HG03571 (cell line): ENCODE data around the gene FGGY.
"Not testable (repeated sequence)": the region's sequence is repeated elsewhere in the genome, so short reads cannot be mapped to it uniquely, and the experiment has no call there.

Experiments used
- ATAC-seq: cut with Tn5 transposase; IDR thresholded peaks from one replicate; pipeline ENCODE4 v1.9.1; 2021; ENCODE audit not compliant: unreplicated experiment

Gene FGGY

DNA sequence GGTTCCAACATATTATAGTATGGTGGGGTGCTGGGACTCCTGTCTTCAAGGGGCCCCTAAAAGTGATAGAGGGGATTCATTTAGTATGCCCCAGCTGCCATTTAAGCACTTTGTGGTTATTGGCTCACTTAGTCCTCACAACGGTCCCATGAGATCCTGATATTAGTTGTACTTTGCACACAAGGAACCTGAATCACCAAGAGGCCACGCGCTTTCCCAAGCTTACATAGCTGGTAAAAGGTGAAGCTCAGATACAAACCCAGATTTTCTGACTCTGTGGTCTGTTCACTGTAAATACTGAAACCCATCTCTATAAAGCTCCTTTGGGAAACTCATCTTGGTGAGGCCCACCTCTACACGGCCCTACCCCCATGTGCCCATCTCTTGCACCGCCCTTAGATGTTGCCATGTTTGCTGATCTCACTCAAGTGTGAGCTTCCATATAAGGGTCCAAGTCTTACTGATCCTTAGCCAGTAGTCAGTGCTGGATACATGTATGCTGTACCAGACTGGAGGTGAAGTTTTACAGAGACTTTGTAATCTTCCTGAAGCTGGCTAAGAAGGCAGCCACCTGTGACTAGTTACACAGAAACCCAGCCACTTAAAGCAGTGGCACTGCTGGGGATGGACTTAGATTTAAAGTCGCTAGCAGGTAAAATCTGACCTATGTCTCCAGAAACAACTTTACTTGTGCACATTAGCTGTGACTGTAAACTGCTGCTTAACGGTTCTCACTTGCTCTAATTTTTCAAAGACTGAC lies 393.5 kb downstream of the FGGY start:
- no peak for ATAC-seq

- ATAC-seq: no peak
These were observed 394.4 kb downstream of the FGGY start for GRCh38 chr1:59691261-59691660.

DNA sequence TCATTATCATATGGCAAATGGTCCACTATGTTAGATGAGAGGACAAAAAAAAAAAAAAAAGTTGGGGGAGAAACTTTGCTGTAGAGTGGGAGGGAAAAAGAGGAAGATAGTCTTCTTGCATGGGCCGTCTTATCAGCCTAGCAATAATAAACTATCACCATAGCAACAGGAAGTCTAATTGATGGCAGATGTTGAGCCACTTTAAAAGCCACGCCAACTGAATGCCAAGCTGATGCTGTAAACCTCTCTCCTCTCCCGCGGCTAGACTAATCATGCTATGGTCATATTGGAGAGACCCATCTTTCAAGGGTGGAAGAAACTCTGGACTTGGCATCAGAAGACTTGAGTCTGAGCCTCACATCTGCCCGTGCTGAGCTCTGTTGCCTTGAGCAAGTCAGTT lies 395.7 kb downstream of the FGGY start:
- no peak for ATAC-seq

DNA sequence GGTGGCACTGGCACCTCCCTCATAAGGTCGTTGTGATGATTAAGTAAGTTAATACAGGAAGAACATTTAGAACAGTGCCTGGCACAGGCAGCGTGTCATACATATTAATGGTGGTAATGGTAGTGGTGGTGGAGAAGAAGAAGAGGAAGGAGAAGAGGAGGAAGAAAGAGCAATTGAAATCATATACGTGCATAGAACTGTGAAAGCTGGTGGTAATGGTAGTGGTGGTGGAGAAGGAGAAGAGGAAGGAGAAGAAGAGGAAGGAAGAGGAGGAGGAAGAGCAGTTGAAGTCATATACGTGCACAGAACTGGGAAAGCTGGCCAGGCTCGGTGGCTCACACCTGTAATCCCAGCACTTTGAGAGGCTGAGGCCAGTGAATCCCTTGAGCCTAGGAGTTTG lies 396.5 kb downstream of the FGGY start:
- no peak for ATAC-seq

GRCh38 chr1:59695252-59695651 lies 398.4 kb downstream of the FGGY start:
- no peak for ATAC-seq

DNA sequence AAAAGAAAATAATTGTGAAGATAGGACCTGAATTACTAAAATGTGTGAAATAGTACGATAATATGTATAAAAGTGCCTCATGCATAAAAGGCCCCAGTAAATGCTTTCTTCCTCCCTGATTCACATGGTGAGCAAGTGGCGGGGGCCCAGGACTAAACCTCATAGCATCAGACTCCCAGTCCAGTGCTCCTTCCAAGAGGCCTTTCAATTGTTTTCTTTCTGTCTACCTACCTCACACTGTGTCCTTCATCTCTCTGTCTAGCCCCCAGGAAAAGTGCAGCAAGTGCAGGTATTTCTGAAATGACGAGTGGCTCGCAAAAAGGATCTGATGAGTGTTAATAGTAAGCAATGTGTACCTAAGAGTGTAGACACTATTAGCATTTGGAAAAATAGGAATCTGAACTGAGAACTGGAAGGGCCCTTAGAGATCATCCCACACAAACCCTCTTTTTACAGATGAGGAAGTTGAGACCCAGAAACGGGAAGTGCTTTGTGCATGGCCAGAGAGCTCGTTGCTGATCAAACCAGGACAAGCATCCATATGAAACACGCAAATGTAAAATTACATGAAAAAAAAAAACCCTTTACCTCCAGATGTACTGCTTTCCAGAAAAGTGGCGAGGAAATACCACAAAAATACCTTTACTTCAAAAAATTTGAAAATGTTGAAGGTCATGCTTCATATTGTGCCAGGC lies 399.7 kb downstream of the FGGY start:
- peak; percentile 52 for ATAC-seq

DNA sequence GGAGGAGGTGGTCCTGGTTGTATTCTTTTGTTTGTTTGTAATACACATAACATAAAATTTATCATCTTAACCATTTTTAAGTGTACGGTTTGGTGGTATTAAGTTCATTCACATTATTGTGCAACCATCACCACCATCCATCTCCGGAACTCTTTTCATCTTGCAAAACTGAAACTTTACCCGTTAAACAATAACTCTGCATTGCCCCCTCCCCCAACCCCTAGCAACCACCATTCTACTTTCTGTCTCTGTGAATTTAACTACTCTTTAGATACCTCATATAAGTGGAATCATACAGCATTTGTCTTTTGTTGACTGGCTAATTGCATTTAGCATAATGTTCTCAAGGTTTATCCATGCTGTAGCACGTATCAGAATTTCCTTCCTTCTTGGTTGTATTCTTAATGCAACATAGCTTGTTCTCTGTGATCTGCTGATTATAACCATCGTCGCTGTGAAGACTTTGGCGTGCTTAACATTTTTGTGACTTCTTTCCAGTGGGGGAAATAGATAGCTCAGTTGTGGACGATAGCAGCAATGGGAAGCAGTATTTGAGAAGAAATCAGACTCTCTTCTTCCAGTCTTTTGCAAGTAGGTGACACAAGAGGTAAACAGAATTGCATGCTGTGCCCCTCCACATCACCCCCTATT lies 400.4 kb downstream of the FGGY start:
- ATAC-seq: peak; percentile 72

GRCh38 chr1:59698386-59698785 lies 401.5 kb downstream of the FGGY start:
- no peak for ATAC-seq

GRCh38 chr1:59699227-59699847 lies 402.4 kb downstream of the FGGY start:
- ATAC-seq: no peak

- no peak for ATAC-seq
These were observed 404.5 kb downstream of the FGGY start for GRCh38 chr1:59701376-59701775.

DNA sequence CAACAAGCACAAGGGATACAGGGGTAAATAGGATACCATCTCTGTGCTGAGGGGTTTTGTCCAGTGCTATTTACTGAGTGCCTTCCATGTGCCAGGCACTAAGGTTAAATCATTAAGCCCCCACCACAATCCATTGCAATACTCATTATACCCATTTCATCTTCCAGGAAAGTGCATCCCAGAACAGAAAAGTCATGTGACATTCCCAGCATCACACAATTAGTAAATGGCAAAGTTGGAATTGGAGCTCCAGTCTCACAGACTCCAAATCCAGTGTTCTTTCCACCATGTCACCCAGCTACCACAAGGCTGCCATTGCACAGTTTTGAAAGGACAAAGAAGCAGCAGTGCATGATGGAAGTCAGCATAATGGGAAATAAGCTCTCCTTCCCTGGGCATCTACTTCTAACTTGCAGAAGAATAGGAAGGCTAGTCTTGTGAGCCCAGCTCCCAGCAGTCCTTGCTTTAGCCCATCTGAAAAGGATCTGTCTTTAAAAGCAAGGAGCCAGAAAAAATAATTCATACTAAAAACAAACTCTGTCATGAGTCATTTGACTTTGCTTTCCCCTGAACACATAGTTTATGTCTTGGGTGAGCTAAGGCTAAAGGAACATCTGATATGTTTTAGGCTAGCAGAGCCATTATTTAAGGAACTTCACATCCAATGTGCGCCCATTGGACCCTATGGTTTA lies 406.5 kb downstream of the FGGY start:
- ATAC-seq: no peak

DNA sequence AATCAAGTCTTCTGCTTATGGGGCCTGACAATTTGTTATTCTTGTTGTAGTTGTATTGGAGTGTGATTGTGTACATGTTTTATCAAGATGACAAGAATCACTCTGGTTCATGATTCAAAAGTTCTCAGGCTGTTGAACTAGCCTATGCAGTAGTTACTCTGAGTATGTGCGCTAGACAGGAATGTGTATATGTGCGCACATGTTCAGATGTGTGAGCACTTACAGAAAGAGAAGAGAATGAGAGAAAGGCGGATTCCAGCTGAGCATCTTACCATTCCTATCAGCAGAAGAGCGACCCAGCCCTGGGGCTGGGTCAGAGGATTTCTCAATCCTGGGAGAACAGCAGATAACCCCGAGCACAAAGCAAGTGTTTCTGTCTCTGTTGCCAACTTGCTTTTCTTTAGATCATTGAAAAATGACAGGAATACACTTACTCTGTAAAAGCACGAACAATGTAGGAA lies 407.1 kb downstream of the FGGY start:
- no peak for ATAC-seq

- ATAC-seq: no peak
These were observed 407.8 kb downstream of the FGGY start for GRCh38 chr1:59704716-59705115.

- ATAC-seq: no peak
These were observed 408.8 kb downstream of the FGGY start for GRCh38 chr1:59705466-59706302.

DNA sequence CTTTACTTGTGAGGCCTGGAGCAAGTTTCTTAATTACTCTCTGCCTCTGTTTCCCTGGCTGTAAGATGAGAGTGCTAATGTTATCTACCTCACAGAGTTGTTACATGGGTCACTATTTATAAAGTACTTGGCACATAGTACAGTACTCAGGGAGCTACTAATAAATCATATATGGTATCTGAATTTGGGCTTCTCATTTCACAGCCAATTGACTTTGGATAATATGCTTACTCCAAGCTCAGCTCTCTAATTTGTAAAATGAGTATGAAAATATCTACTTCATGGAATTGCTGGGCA lies 409.4 kb downstream of the FGGY start:
- no peak for ATAC-seq

GRCh38 chr1:59707178-59707791 lies 410.4 kb downstream of the FGGY start:
- ATAC-seq: no peak

DNA sequence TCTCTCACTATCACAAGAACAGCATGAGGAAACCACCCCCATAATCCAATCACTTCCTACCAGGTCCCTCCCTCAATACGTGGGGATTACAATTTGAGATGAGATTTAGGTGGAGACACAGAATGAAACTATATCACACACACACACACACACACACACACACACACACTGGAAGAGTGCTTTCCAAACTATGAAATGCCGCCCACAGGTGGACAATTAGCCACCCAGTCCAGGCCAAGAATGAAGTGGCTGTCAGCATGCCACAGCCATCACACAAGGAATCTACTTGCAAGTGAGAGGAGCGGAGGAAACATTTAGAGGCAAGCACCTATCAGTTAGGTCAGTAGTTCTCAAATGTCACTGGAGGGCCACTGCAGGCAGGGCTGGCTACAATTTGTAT lies 412.4 kb downstream of the FGGY start:
- ATAC-seq: no peak

DNA sequence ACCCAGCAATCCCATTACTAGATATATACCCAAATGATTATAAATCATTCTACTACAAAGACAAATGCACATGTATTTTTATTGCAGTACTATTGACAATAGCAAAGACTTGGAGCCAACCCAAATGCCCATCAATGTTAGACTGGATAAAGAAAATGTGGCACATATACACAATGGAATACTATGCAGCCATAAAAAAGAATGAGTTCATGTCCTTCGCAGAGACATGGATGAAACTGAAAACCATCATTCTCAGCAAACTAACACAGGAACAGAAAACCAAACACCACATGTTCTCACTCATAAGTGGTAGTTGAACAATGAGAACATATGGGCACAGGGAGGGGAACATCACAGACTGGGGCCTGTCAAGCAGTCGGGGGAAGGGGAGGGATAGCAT lies 414.0 kb downstream of the FGGY start:
- not testable (repeated sequence) for ATAC-seq

- no peak for ATAC-seq
These were observed 417.3 kb downstream of the FGGY start for GRCh38 chr1:59714219-59714618.

DNA sequence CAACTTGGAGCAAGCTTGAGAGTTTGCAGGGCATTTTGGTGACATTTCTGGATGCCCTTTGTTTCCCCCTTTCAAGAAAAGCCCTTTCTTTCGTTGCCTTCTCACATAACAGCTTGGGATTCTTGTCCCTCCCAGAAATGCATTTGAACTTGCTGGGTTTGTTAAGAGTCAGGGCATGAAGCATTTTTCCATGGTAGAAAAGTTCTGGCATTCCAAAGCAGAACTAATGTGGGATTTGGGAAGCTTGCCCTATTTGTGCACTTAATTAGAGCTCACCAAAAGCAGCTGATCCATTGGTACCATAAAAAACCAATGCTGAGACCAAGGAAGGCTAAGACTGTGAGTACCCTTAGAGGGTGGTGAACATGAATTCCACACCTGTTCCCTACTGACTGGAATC lies 418.1 kb downstream of the FGGY start:
- no peak for ATAC-seq
